Measurements from ENCODE around the gene RPL5.

The RPL5 gene

GRCh38 chr1:92820024-92820423, 11.8 kb upstream of the RPL5 start:
- no peak for DNase-seq (ENCODE audit: low spot score)

- DNase-seq (ENCODE audit: low spot score), result no peak
Observed at GRCh38 chr1:92820551-92820950, 11.3 kb upstream of the RPL5 start.

GRCh38 chr1:92822879-92823278, 9.0 kb upstream of the RPL5 start:
- DNase-seq (ENCODE audit: low spot score), result no peak

- DNase-seq (ENCODE audit: low spot score), result no peak
Observed at GRCh38 chr1:92826792-92827191, 5.0 kb upstream of the RPL5 start.

GRCh38 chr1:92831368-92831761, 475 bp upstream of the RPL5 start:
- no peak for DNase-seq (ENCODE audit: low spot score)

- no peak for DNase-seq (ENCODE audit: low spot score)
Observed at GRCh38 chr1:92832537-92833114, 786 bp downstream of the RPL5 start.

GRCh38 chr1:92833840-92834239, 2.0 kb downstream of the RPL5 start:
- no peak for DNase-seq (ENCODE audit: low spot score)

GRCh38 chr1:92834617-92835016, 2.8 kb downstream of the RPL5 start:
- DNase-seq (ENCODE audit: low spot score), result no peak

GRCh38 chr1:92837062-92837461, 5.2 kb downstream of the RPL5 start:
- DNase-seq (ENCODE audit: low spot score), result no peak

- DNase-seq (ENCODE audit: low spot score), result no peak
Observed at GRCh38 chr1:92838519-92838918, 6.7 kb downstream of the RPL5 start.

- no peak for DNase-seq (ENCODE audit: low spot score)
Observed at GRCh38 chr1:92839442-92839841, 7.6 kb downstream of the RPL5 start.

GRCh38 chr1:92840600-92840999, 8.8 kb downstream of the RPL5 start:
- no peak for DNase-seq (ENCODE audit: low spot score)

- DNase-seq (ENCODE audit: low spot score), result no peak
Observed at GRCh38 chr1:92842082-92843045, 10.5 kb downstream of the RPL5 start.

GRCh38 chr1:92843046-92843423, 11.2 kb downstream of the RPL5 start:
- DNase-seq (ENCODE audit: low spot score), result no peak

- DNase-seq (ENCODE audit: low spot score), result no peak
Observed at GRCh38 chr1:92843429-92844352, 11.9 kb downstream of the RPL5 start.

- no peak for DNase-seq (ENCODE audit: low spot score)
Observed at GRCh38 chr1:92844439-92844838, 12.6 kb downstream of the RPL5 start.

- no peak for DNase-seq (ENCODE audit: low spot score)
Observed at GRCh38 chr1:92845908-92846307, 14.1 kb downstream of the RPL5 start.

GRCh38 chr1:92848201-92848600, 16.4 kb downstream of the RPL5 start:
- DNase-seq (ENCODE audit: low spot score), result no peak

GRCh38 chr1:92850019-92850418, 18.2 kb downstream of the RPL5 start:
- no peak for DNase-seq (ENCODE audit: low spot score)

- no peak for DNase-seq (ENCODE audit: low spot score)
Observed at GRCh38 chr1:92851729-92852128, 19.9 kb downstream of the RPL5 start.

GRCh38 chr1:92853299-92853698, 21.5 kb downstream of the RPL5 start:
- DNase-seq (ENCODE audit: low spot score), result no peak

- DNase-seq (ENCODE audit: low spot score), result no peak
Observed at GRCh38 chr1:92854101-92854785, 22.4 kb downstream of the RPL5 start.
